ENCODE results near the gene VPS26B. TPM values are rescaled to one million over a fixed set of nuclear protein-coding genes. Genes with fewer than 3 reads are reported as not detected.

Gene VPS26B
- total and polyA plus RNA-seq, 2 experiments from 2014 or later = 27.4 to 36.9 TPM

- H3K27ac ChIP-seq = no peak overlapping the region
- in situ Hi-C loops (cut with MboI) = no loop called here
- no peaks in the 10 kb centered on the region for H3K27me3 ChIP-seq (replicated peaks; ENCODE audit: insufficient read depth)
- peaks cover 18% of the 10 kb centered on the region; the same call in 1 of the 2 replicates for H3K36me3 ChIP-seq (ENCODE audit: low read depth)
- no peaks in the 10 kb centered on the region for H3K9me2 ChIP-seq (ENCODE audit: insufficient read depth)
- no peaks in the 10 kb centered on the region for H3K9me3 ChIP-seq (ENCODE audit: low read depth)
- DNase-seq = no peak
- no peak for TF ChIP-seq EZH2 (IDR thresholded peaks at IDR 0.05; ENCODE audit: insufficient read depth, poor library complexity, severe bottlenecking)
- no peaks in the 10 kb centered on the region for H4K20me1 ChIP-seq (ENCODE audit: insufficient read depth)
- H3K9ac ChIP-seq = no peak overlapping the region
- WGBS, 2 experiments (ENCODE audit: low coverage in 1 of 2, low lambda C conversion rate in 2 of 2, missing lambda C conversion rate in 2 of 2) = 88 to 90% methylated on average over 11 of the region's 11 CpGs
- no peak overlapping the region for H3K4me3 ChIP-seq
- H3K79me2 ChIP-seq (ENCODE audit: insufficient read depth) = no peaks in the 10 kb centered on the region
- no peaks in the 10 kb centered on the region for H3F3A ChIP-seq (ENCODE audit: insufficient read depth)
- no peak overlapping the region for H3K4me2 ChIP-seq (ENCODE audit: unreplicated experiment)
- no peaks in the 10 kb centered on the region for H3K4me1 ChIP-seq (ENCODE audit: insufficient read depth)
- H2AFZ ChIP-seq = no peak overlapping the region
These were observed 21.6 kb downstream of the VPS26B start for GRCh38 chr11:134246100-134246499.

- no peaks in the 10 kb centered on the region for H4K20me1 ChIP-seq (ENCODE audit: insufficient read depth)
- no peaks in the 10 kb centered on the region for H3K27me3 ChIP-seq (replicated peaks; ENCODE audit: insufficient read depth)
- H3K4me2 ChIP-seq (ENCODE audit: unreplicated experiment) = no peak overlapping the region
- peaks cover 18% of the 10 kb centered on the region; the same call in 1 of the 2 replicates for H3K36me3 ChIP-seq (ENCODE audit: low read depth)
- in situ Hi-C loops (cut with MboI) = no loop called here
- no peak overlapping the region for H3K4me3 ChIP-seq
- H3K9me3 ChIP-seq (ENCODE audit: low read depth) = no peaks in the 10 kb centered on the region
- H3K9ac ChIP-seq = no peak overlapping the region
- TF ChIP-seq EZH2phosphoT487 (IDR thresholded peaks at IDR 0.05; ENCODE audit: insufficient read depth, low read depth) (no peak), EZH2 (IDR thresholded peaks at IDR 0.05; ENCODE audit: insufficient read depth, poor library complexity, severe bottlenecking) (no peak)
- H3F3A ChIP-seq (ENCODE audit: insufficient read depth) = no peaks in the 10 kb centered on the region
- 88 to 90% methylated on average over 4 of the region's 4 CpGs for WGBS, 2 experiments (ENCODE audit: low coverage in 1 of 2, low lambda C conversion rate in 2 of 2, missing lambda C conversion rate in 2 of 2)
- H3K79me2 ChIP-seq (ENCODE audit: insufficient read depth) = no peaks in the 10 kb centered on the region
- no peak overlapping the region for H3K27ac ChIP-seq
- H3K9me2 ChIP-seq (ENCODE audit: insufficient read depth) = no peaks in the 10 kb centered on the region
- no peaks in the 10 kb centered on the region for H3K4me1 ChIP-seq (ENCODE audit: insufficient read depth)
- no peak for DNase-seq
- no peak overlapping the region for H2AFZ ChIP-seq
These were observed 22.2 kb downstream of the VPS26B start for GRCh38 chr11:134246678-134247077.

- Histone ChIP-seq H3K27ac (no peak overlapping the region), H3K4me2 (ENCODE audit: unreplicated experiment) (no peak overlapping the region), H2AFZ (no peak overlapping the region), H3K27me3 (replicated peaks; ENCODE audit: insufficient read depth) (no peaks in the 10 kb centered on the region), H3K4me1 (ENCODE audit: insufficient read depth) (peaks cover 7% of the 10 kb centered on the region; the same call in 1 of the 2 replicates), H3K79me2 (ENCODE audit: insufficient read depth) (peaks cover 6% of the 10 kb centered on the region), H3K9me2 (ENCODE audit: insufficient read depth) (no peaks in the 10 kb centered on the region), H3K4me3 (no peak overlapping the region), H3K9ac (no peak overlapping the region), H4K20me1 (ENCODE audit: insufficient read depth) (no peaks in the 10 kb centered on the region), H3K36me3 (ENCODE audit: low read depth) (peaks cover 12% of the 10 kb centered on the region; the same call in 1 of the 2 replicates), H3K9me3 (ENCODE audit: low read depth) (no peaks in the 10 kb centered on the region), H3F3A (ENCODE audit: insufficient read depth) (0 out of 2 replicates have a peak, but pooled peaks cover 10% of the 10 kb centered on the region)
- no peak for DNase-seq
- no peak for TF ChIP-seq EZH2phosphoT487 (IDR thresholded peaks at IDR 0.05; ENCODE audit: insufficient read depth, low read depth)
- TF ChIP-seq EZH2 (IDR thresholded peaks at IDR 0.05; ENCODE audit: insufficient read depth, poor library complexity, severe bottlenecking) = no peak
- in situ Hi-C loops (cut with MboI) = no loop called here
- 58 to 64% methylated on average over 7 of the region's 7 CpGs for WGBS, 2 experiments (ENCODE audit: low coverage in 1 of 2, low lambda C conversion rate in 2 of 2, missing lambda C conversion rate in 2 of 2)
These were observed 24.5 kb downstream of the VPS26B start for GRCh38 chr11:134248910-134249480.

DNA sequence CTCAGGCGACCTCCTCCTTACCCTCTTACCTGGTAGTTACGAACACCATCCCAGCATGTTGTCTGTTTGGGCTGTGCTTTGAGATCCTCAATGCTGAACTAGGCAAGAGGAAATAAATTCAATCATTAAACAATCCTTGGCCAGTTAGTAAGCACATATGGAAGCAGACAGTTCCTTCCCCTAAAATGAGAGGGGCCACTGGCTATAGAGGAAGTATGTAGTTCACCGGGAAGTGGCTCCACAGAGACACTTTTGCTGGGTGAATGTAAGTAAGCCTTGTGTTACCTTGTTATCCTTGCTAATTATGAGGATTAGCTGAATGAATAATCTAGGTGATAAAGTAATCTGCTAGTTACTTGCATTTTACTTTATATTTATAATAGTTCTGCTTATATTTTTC is 25.8 kb downstream of the VPS26B start:
- no peak for DNase-seq
- Histone ChIP-seq H3F3A (ENCODE audit: insufficient read depth) (0 out of 2 replicates have a peak, but pooled peaks cover 10% of the 10 kb centered on the region), H3K4me1 (ENCODE audit: insufficient read depth) (peaks cover 15% of the 10 kb centered on the region), H3K4me3 (no peak overlapping the region), H3K4me2 (ENCODE audit: unreplicated experiment) (no peak overlapping the region), H3K79me2 (ENCODE audit: insufficient read depth) (peaks cover 18% of the 10 kb centered on the region), H3K27me3 (replicated peaks; ENCODE audit: insufficient read depth) (no peaks in the 10 kb centered on the region), H3K9ac (no peak overlapping the region), H4K20me1 (ENCODE audit: insufficient read depth) (no peaks in the 10 kb centered on the region), H2AFZ (no peak overlapping the region), H3K9me3 (ENCODE audit: low read depth) (no peaks in the 10 kb centered on the region), H3K36me3 (ENCODE audit: low read depth) (peaks cover 7% of the 10 kb centered on the region; the same call in 1 of the 2 replicates), H3K27ac (no peak overlapping the region), H3K9me2 (ENCODE audit: insufficient read depth) (no peaks in the 10 kb centered on the region)
- no peak for TF ChIP-seq EZH2phosphoT487 (IDR thresholded peaks at IDR 0.05; ENCODE audit: insufficient read depth, low read depth)
- TF ChIP-seq EZH2 (IDR thresholded peaks at IDR 0.05; ENCODE audit: insufficient read depth, poor library complexity, severe bottlenecking) = no peak
- in situ Hi-C loops (cut with MboI) = no loop called here
- 89 to 92% methylated on average over 3 of the region's 3 CpGs for WGBS, 2 experiments (ENCODE audit: low coverage in 1 of 2, low lambda C conversion rate in 2 of 2, missing lambda C conversion rate in 2 of 2)
